HG02885 (cell line): ENCODE measurements around the gene LARP4B.

Experiments used
- ATAC-seq: cut with Tn5 transposase; IDR thresholded peaks from one replicate; pipeline ENCODE4 v1.9.1; 2021; ENCODE audit warnings: mild to moderate bottlenecking; ENCODE audit not compliant: unreplicated experiment, poor library complexity

The LARP4B gene

DNA sequence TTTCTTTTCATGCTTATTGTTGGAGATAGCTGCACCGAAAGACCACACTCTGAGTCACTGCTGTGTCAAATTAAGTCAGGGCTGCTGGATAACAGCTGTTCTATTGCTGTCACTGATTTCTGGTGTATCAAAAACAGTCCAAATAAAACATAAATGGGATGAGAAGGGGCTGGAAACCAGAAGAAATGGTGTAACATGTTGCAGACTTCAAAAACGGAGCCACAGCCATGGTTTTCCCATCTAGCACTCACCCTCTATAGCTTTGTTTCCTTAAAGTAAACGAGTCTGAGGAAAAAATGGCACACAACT, 138.8 kb downstream of the LARP4B start:
- no peak for ATAC-seq

DNA sequence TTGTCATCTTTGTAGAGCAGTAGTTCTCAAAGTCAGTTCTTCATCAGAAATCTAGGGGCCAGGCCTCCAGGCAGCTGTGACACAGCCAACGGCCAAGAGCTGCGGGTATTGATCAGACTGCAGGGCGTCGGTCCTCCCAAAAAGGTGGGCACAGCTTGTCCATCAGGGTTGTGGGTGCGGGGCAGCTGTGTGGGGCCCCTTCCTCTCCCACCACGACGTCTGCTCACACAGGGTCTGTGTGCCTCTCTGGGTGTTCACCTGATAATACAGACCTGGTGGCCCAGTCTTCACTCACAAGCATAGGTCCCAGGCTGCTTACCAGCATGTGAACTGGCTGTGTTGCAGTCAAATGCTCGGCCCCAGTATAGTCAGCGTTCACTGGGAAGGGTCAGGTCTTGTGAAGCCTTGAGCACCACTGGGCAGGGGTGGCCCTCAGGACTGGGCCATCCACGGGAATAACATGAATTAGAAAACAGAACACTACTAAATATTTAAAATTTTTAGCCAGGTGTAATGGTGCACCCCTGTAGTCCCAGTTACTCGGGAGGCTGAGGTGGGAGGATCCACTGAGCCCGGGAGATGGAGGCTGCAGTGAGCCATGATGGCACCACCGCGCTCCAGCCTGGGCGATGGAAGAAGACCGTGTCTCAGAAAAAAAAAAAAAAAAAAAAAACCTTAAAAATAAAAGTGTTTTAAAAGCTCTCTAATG, 139.3 kb downstream of the LARP4B start:
- no peak for ATAC-seq

DNA sequence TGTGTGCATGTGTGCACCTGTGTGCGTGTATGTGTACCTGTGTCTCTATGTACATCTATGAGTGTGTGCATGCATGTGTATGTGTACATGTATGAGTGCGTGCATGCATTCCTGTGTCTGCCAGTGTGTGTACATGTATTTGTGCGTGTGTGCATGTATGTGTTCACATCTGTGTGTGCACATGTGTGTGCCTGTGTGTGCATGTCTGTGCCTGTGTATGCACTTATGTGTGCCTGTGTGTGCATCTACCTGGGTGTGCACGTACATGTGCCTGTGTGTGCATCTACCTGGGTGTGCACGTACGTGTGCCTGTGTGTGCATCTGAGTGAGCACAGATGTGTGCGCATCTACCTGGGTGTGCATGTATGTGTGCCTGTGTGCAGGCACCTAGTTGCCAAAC, 139.9 kb downstream of the LARP4B start:
- no peak for ATAC-seq

GRCh38 chr10:790821-791551, 140.5 kb downstream of the LARP4B start:
- ATAC-seq, result no peak

DNA sequence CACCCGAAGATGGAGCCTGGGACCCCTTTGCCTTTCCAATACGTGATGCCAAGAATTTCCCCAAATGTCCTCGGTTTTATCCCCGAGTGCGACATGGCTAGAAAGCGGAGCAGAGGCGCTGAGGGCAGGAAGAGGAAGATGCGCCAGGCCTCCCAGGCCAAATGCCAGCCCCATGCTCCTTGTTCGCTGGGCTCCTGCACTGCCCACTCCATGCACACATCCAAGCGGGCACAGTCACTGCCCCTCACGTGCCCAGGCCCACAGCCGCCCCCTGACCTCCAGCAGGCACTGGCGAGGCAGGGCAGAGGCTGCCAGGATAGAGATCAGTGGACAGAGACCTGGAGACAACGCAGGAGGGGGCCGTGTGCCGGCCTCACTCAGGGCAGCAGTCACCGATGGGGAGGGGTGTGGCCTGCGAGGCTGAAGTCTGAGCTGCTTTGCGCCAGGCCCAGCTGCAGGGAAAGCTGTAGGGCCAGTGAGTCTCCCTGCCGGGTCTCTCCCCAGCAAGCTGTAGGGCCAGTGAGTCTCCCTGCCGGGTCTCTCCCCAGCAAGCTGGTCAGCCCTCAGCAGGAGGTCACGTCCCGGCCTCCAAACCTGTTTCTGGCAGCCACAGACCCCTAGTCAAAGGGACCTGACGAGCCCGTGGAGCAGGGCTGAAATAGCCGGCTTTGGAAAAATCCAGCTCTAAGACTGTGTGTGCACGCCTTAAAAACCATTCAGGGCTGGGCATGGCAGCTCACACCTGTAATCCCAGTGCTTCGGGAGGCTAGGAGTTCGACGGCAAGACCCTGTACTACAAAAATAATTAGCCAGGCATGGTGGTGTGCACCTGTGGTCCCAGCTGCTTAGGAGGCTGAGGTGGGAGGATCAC, 141.4 kb downstream of the LARP4B start:
- ATAC-seq, result no peak

DNA sequence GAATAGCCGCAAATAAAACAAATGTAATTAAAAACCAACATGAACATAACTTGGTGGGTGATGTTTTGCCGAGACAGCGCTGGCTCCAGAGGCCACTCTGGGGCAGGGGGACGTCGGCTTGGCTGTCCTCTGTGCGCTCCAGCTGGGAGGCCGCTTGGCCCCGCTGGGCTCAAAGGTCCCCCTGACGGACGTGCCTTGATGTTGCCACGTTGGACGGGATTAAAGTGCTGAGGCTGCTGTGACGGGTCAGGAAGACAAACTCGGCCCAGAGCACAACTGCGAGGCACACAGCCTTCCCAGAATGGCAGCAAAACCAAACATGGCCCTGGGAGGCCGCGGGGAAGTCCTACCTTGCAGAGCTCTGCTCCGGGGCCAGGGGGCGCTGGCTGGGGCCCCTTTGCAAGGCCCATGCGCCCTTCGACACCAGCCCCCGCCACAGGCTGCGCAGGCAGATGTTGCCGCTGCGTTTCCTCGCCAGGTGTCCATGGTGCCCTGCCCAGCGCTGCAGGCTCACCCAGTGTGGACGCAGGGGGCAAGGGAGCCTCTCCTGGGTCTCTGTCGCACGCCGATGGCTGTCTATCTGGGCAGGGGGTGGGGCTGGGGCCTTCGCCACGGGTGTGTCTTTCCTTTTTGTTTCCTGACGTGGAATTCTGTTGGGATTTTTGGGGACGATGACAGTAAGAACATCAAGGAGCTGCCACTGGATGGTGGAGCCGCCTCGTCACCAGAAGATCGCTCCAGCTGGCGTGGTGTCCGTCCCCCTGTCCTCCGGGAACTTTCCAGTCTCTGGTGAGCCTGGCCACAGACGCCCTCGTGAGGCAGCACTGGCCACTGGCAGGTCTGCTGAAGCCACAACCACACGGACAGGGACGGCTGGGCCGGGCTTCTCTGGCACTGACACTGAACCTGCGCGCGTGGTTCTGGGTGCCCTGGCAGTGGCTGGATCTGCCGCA, 142.4 kb downstream of the LARP4B start:
- no peak for ATAC-seq

DNA sequence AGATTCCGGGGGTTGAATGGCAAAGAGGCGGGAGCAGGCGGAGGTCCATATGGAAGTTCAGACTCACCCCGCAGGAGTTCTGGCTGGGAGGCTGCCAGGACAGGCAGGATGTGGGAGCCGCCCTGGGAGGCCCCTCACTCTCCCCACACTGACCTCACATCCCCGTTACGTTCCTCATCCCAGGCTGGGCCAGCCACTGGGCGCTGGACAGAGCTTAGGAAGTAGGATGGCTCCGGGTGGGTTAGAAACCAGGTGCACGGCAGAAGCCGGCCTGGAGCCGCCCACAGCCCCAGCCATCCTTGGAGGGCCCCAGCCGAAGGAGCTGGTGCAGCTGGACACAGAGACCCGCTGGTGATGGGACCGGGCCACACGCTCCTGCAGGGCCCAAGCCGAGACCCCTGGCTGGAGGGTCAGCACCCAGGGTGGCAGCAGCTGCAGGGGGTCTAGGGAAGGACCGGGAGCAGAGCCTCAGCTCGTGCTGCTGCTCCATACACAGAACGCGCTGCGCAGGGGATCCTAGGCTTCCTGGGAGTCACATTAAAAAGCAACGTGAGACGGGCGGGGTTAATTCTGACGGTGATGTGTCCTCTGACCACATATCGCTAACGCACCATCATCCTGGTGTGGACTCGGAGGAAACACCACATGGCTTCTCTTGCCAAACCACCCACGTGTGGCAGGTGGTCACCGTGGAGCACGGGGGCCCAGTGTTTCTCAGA, 143.4 kb downstream of the LARP4B start:
- no peak for ATAC-seq

GRCh38 chr10:786633-787474, 144.7 kb downstream of the LARP4B start:
- ATAC-seq, result no peak

DNA sequence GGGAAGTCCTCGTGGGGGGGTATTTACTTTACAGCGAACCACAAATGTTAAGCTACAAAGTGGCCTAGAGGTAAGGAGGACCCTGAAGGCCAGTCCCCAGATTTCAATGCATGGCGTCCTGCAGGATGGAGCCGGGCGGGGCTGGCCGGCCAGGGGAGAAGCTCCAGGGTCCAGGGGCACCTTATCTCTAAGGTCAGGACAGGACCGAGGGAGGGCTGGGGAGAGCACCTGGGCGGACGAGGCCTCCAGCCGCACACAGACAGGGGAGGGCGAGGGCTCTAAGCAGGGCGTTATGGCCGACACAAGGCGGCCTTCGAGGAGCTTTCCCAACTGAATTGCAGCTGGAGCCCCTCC, 145.7 kb downstream of the LARP4B start:
- no peak for ATAC-seq

DNA sequence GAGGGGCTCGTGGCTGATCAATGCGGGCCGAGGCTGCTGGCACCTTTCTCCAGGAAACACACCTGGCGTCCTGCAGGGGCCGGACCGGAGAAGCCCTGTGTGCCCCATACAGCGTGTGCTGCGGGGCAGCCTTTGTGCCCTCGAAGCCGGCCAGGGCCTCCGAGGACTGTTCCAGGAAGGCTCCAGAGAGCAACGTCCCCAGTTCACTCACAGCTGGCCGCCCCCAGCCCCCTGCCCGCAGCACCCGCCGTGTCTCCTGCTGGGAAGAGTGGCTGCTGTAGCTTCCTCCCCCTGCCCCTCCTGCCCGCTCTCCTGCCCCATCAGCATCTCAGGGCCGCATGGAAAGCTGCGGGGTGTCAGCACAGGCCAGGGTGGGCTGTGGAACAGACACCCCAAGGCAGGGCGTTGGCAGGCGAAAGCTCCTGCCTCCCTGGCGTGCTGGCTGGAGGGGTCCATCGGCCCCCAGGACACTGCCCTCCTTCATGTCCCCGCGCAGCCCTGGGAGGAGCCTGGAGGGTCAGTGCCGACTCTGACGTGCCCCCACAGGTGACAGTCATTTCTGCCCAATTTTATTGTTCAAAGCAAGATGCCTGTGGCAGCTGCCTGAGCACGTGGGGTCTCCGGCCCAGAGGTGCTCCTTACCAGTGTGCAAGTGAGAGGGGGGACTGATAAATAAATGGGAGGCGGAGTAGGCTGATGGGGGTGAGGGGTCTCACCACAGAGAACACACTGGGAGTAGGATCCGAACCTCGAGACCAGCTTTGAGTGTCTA, 146.2 kb downstream of the LARP4B start:
- no peak for ATAC-seq

DNA sequence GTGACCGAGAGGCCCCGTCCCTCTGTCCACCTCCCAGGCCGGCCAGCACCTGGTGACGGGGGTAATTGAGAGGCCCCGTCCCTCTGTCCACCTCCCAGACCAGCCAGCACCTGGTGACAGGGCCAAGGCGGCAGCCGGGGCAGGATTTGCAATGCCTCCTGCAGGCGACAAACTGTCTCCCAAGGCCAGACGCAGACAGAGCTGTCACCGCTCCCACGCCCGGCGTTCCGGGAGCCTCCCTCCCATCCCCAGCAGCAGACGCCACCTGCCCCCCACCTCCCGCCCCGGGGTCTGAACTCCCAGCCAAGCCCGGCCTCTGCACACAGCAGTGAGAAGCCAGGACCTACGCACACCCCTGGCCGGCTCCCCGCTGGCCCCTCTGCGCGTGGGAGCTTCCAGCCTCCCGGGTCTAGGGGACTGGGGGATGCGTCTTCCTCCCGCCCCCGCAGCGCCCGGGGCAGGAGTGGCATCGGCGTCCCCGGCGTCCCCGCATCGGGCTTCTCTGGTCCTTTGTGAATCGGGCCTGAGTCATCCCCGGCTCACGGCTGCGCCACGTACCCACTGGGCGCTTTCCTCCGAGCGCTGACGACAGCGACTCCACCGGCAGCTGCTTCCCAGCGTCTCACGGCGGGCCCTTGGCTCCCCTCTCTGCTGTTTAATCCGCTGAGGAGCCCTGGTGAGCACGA, 147.0 kb downstream of the LARP4B start:
- ATAC-seq, result peak; percentile 56

- no peak for ATAC-seq
Measured at GRCh38 chr10:782751-783648, 148.5 kb downstream of the LARP4B start.

DNA sequence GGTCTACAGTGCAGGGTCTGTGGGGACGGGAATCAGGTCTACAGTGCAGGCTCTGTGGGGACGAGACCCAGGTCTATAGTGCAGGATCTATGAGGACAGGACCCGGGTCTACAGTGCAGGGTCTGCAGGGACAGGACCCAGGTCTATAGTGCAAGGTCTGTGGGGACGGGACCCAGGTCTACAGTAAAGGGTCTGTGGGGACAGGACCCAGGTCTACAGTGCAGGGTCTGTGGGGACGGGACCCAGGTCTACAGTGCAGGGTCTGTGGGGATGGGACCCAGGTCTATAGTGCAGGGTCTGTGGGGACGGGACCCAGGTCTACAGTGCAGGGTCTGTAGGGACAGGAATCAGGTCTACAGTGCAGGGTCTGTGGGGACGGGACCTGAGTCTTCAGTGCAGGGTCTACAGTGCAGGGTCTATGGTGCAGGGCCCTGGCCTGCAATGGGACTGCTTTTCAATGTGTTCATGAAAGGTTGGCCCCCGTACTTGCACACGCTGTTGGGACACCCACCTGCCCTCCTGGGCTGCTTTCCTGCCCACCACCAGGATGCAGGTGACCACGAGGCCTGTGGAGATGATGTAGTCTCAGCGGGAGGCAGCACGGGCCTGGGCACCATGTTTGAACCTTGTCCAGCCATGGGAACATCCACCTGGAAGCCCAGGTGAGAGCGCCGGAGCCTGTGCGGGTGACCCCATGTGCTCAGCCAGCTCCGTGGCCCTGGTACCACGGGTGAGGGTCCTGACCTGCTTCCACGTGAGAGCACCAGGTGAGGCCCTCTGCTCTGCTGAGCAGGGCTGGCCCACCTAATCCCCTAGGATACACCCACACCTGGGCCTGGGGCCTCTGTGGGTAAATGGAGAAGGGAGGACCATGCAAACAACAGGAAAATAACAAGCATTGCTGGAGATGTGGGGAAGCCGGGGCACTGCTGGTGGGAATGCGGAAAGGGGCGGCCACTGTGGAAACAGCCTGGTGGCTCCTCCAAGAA, 150.7 kb downstream of the LARP4B start:
- ATAC-seq, result no peak

DNA sequence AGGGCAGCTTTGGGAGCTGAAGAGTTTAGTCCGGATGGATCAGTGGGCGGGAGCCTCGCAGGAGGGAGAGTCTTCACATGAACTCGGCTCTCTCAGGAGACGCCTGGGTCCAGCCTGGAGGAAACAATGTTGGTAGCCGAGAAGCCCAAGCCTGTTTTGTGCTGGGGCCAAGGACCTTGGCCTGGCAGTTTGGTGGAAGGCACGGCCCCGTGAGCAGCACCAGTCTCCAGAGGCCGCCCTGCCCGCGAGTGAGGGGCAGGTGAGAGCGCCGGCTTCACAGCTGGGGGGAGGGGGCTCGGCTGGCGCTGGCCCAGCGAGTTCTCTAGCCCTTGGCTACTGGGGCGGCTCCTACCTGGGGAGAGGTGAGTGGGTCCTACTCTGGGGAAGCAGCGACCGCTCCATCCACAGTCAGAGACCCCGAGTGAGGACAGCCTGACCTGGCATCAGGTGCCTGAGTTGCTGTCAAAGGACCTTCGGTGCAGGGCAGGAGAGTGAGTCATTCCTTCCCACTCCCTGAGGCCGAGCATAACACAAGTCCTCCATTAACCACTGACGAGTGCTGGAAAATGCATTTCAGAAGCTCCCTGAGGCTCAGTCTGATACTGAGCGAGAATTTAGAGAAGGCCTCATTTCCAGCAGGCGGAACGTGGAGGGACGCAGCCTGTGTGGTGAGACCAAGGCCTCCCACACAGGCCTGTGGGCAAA, 152.7 kb downstream of the LARP4B start:
- ATAC-seq, result no peak
